ENCODE data around the gene SLC7A9.

SLC7A9 gene

GRCh38 chr19:32828643-32829344, 40.8 kb downstream of the SLC7A9 start:
- DNase-seq (ENCODE audit: low read depth in 2 of 2, low spot score in 1 of 2) = no peak

DNA sequence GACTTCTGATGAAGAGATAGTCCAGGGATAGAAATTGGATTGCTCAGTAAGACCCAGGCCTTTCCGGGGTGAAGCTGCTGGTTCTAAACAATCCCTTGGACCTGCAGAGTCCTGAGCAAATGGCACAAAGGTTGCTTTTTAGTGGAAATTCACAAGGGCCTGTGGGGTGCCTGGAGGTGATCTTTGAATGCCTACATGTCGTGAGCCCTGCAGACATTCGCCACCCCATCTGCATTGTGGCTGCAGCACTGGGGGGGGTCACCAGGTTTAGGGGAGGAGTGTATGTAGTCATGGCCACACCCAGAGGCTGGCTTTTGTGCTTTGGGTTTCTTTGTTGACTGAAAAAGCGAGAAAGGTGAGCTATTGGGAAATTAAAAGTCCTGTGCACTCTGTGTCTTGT, 41.4 kb downstream of the SLC7A9 start:
- DNase-seq (ENCODE audit: low read depth in 2 of 2, low spot score in 1 of 2) = no peak

GRCh38 chr19:32824916-32825608, 44.5 kb downstream of the SLC7A9 start:
- DNase-seq (ENCODE audit: low read depth in 2 of 2, low spot score in 1 of 2) = no peak

- no peak for DNase-seq (ENCODE audit: low read depth in 2 of 2, low spot score in 1 of 2)
Observed at GRCh38 chr19:32824191-32824751, 45.3 kb downstream of the SLC7A9 start.

DNA sequence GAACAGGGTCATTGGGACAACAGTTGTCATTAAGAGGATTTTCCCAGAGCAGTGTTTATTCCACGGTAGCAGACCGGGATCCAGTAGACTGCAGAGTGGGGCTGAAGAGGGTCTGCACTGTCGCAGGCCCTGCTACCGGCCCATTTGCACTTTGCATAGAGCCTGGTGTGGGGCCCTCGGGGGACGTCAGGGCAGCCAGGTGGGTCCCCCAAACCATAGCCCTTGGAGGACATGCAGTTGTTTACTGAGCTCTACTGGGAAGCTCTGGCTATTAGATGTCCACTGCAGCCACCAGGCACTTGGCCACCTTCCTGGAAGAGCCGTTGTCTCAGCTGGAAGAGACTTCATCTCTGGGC, 45.8 kb downstream of the SLC7A9 start:
- no peak for DNase-seq (ENCODE audit: low read depth in 2 of 2, low spot score in 1 of 2)

- no peak for DNase-seq (ENCODE audit: low read depth in 2 of 2, low spot score in 1 of 2)
Observed at GRCh38 chr19:32822916-32823746, 46.4 kb downstream of the SLC7A9 start.

- DNase-seq (ENCODE audit: low read depth in 2 of 2, low spot score in 1 of 2) = no peak
Observed at GRCh38 chr19:32819419-32820400, 49.9 kb downstream of the SLC7A9 start.

GRCh38 chr19:32818536-32818935, 51.0 kb downstream of the SLC7A9 start:
- DNase-seq (ENCODE audit: low read depth in 2 of 2, low spot score in 1 of 2) = no peak

DNA sequence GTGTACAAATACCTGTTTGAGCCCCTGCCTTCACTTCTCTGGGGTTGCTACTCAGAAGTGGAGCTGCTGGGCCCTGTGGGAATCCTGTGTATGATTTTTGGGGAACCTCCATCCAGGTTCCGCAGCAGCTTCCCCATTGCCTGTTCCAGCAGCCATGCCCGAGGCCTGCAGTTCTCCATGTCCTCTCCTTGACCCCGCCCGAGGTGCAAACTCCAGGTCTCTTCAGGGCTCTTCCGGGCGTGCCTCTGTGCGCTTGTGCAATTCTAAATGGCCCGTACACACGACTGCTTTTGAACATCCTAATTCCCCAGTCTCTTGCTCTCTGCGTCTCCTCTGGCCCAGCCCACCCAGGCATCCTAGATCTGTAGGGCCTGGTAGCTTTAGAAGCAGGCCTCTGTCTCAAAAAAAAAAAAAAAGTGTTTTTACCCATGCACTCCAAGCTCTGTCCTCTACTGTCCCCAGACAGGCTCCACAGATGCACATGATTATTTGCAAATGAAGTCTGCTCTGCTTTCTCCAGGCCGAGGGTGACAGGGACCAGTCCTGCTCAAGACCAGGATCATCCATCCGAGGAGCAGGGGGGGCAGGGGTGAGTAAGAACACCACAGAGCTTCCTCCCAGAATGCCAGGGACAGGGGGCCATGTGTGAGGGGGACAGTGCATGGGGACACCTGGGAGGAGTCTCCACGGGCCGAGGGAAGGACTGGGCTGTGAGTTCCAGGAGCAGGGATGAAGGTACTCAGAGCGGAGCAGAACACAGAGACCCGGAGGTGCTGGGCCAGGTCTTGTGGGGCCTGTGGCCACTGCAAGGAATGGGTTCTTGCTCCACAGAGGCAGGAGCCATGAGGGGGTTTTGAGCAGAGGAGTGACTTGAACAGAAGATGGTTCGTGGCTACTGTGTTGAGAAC, 51.7 kb downstream of the SLC7A9 start:
- DNase-seq (ENCODE audit: low read depth in 2 of 2, low spot score in 1 of 2) = no peak

DNA sequence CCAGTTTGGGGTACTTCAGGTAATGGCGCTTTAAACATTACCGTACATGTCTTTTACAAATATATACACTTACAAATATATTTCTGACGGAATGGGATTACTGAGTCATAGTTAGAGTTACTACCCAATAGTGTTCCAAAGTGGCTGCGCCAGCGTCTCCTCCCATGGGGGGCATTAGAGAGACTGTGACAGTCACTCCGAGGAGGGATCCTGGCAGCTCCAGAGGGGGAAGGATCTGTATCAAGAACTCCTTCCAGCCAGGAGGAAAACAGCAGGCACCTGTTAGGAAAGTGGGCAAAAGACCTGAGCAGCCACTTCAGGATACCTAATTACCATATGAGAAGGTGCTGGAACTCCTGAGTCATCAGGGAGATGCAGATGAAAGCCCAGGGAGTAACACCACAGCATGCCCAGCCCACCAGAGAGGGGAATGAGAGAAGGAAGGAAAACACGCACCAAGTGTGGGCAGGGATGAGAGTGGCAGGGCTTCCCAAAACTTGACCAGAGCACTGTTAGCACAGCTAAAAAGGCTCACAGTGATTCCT, 52.9 kb downstream of the SLC7A9 start:
- DNase-seq (ENCODE audit: low read depth in 2 of 2, low spot score in 1 of 2) = no peak

- no peak for DNase-seq (ENCODE audit: low read depth in 2 of 2, low spot score in 1 of 2)
Observed at GRCh38 chr19:32814624-32815023, 54.9 kb downstream of the SLC7A9 start.

- DNase-seq (ENCODE audit: low read depth in 2 of 2, low spot score in 1 of 2) = no peak
Observed at GRCh38 chr19:32813862-32814425, 55.6 kb downstream of the SLC7A9 start.

DNA sequence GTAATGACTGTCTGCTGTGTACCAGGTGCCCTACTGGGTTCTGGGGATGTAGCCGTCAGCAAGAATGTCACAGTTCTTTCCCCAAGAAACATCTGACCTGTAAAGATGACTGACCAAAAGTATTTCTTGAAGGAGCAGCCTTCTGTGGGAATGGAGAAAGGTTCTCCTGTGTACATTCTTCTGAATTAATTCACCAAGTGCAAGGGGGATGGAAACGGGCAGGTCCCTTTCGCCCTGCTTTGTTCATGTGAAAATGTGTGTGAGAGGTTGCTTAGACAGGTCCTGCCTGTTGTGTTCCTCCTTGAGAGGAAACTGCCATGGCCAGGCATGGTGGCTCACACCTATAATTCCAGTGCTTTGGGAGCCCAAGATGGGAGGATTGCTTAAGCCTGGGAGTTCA, 57.0 kb downstream of the SLC7A9 start:
- DNase-seq (ENCODE audit: low read depth in 2 of 2, low spot score in 1 of 2) = no peak

DNA sequence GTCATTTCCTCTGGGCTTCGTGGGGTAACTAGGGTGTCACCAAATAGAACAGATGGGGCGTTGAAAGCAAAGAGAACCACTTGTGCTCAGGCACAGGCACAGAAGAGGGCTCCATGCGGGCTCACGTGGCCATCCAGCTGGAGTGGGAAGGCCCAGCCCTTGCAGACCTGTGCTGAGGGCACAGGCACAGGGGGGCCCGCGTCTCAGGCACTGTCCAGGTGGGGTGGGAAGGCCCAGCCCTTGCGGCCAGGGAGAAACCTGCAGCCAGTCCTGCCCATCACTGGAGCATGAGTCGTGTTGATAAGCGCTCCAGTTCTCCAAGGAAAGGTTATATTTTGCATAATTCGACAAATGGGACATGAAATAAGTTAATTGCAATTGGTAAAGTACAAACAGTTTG, 57.5 kb downstream of the SLC7A9 start:
- DNase-seq (ENCODE audit: low read depth in 2 of 2, low spot score in 1 of 2) = no peak

DNA sequence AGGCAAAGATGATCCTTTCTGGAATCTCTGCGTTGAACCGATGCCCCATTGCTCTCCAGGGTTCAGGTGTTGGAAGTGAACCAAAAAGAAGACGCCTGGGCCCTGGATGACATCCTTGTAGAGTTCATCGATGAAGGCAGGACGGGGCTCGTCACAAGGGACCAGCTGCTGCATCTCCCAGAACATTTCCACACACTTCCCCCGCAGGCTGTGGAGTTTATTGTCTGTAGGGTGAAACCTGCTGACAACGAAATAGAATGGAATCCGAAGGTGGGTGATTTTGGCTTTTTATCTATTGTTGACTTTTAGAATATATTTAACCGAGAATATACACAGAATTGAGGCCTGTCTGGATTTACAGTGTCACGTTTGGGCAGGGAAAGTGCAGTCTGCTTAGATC, 58.4 kb downstream of the SLC7A9 start:
- no peak for DNase-seq (ENCODE audit: low read depth in 2 of 2, low spot score in 1 of 2)

DNA sequence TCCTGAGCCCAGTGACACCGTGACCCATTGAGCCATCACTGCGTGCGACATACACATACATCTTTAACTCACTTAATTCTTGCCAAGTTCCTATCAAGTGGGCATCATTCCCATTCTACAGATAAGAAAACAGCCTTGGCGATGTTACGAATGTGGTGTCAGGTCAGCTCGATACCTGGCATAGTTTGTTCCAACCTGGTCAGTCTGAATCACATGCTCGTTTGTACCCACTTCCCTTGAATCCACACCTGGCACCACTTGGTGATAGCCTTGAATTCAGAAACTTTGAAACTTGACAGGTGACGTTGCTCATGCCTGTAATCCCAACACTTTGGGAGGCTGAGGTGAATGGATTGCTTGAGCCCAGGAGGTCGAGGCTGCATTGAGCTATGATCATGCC, 59.1 kb downstream of the SLC7A9 start:
- DNase-seq (ENCODE audit: low read depth in 2 of 2, low spot score in 1 of 2) = no peak

- no peak for DNase-seq (ENCODE audit: low read depth in 2 of 2, low spot score in 1 of 2)
Observed at GRCh38 chr19:32809754-32810153, 59.8 kb downstream of the SLC7A9 start.

DNA sequence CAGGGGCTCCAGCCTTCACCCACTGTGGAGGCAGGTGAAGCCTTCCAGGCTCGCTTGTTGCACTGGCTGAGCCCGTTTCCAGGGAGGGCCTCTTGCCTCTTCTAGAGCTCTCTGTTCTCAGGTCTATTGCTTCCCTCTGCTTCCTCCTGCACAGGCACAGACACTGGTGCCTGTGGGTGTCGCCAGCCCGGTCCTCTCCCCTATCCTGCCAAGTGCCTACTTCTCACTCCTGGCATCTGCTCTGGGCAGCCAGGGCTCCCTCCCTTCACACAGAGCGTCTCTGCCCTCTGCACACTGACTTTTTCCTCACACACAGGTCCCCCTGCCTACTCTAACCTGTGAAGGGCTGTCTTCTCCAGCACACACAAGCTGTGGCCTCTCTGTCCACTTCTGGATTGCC, 60.3 kb downstream of the SLC7A9 start:
- no peak for DNase-seq (ENCODE audit: low read depth in 2 of 2, low spot score in 1 of 2)

DNA sequence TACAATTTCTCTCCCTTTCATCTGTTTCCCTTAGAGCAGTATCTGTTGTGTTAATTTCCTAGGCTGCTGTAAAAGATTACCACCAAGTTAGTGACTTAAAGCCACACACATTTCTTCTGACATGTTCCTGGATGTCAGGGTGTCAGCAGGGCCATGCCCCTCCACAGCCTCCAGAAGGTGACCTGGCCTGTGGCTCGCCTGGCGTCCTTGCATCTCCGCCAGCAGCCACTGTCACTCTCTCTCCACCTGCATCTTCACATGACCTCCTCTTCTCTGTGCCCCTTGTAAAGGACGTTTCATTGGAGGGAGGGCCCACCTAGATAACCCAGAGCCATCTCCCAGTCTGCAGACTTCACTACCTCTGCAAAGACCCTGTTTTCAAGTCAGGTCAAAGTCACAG, 61.3 kb downstream of the SLC7A9 start:
- DNase-seq (ENCODE audit: low read depth in 2 of 2, low spot score in 1 of 2) = no peak
